ENCODE results near the gene NFAT5.

The NFAT5 gene

GRCh38 chr16:69748694-69749345 is 183.1 kb downstream of the NFAT5 start:
- DNase-seq: no peak

GRCh38 chr16:69754143-69754468 is 188.3 kb downstream of the NFAT5 start:
- DNase-seq: no peak
